Measurements from ENCODE around the gene ITGA1. TPM values are rescaled to one million over a fixed set of nuclear protein-coding genes. Genes with fewer than 3 reads are reported as not detected.

ITGA1 gene
- total and polyA plus RNA-seq, 2 of the 13 experiments (the other 11 are each of a cell fraction or from before 2014, with no cell fraction given), result 23.1 to 28.6 TPM

DNA sequence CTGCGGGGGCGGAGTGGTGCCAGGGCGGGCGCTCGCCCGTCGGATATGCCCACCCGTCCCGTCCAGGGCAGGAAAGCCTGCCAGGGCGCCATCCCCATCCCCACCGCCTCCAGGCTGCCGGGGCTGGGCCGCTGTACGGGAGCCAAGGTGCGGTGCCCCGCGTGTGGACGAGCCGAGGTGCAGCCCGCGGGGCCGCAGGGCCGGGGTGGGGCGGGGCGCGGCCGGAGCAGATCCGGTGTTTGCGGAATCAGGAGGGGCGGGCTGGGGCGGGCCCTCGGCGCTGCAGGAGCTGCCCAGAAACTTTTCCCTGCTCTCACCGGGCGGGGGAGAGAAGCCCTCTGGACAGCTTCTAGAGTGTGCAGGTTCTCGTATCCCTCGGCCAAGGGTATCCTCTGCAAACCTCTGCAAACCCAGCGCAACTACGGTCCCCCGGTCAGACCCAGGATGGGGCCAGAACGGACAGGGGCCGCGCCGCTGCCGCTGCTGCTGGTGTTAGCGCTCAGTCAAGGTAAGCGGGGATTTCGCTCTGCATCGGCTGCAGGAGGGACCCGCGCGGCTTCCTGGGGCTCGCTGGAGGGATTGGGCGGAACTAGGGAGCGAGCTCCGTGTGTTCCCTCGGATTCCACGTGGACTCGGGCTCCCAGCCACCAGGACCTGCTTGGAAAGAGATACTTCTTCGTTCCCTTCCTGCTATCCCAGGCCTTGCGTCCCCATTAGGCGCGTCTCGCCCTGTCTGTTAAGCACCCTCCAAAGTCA lies 201.5 kb downstream of the ITGA1 start, which contains the start of gene ITGA2 (continued):
- TF ChIP-seq YEATS2 (CRISPR knock-in tag; IDR thresholded peaks at IDR 0.05; ENCODE audit: borderline replicate concordance), result 0 out of 2 replicates have a peak, but pooled peaks have one; percentile 5
- no peak for TF ChIP-seq NKX3-1 (CRISPR knock-in tag; IDR thresholded peaks at IDR 0.05)
- TF ChIP-seq MLLT10 (CRISPR knock-in tag; IDR thresholded peaks at IDR 0.05), result no peak
- 0 out of 2 replicates have a peak, but pooled peaks have one; percentile 46 for TF ChIP-seq ZC3H13 (CRISPR knock-in tag; IDR thresholded peaks at IDR 0.05)
- TF ChIP-seq, protein P1, sequence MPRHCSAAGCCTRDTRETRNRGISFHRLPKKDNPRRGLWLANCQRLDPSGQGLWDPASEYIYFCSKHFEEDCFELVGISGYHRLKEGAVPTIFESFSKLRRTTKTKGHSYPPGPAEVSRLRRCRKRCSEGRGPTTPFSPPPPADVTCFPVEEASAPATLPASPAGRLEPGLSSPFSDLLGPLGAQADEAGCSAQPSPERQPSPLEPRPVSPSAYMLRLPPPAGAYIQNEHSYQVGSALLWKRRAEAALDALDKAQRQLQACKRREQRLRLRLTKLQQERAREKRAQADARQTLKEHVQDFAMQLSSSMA (CRISPR knock-in tag; IDR thresholded peaks at IDR 0.05), result 0 out of 2 replicates have a peak, but pooled peaks have one; percentile 61
- no peak for TF ChIP-seq EHMT2 (IDR thresholded peaks at IDR 0.05; ENCODE audit: borderline replicate concordance, low read depth, low read length)
- TF ChIP-seq MAF1 (CRISPR knock-in tag; IDR thresholded peaks at IDR 0.05; ENCODE audit: borderline replicate concordance), result no peak
- TF ChIP-seq ZNF44 (CRISPR knock-in tag; IDR thresholded peaks at IDR 0.05), result no peak
- no peak for TF ChIP-seq ARNT (IDR thresholded peaks at IDR 0.05)
- no peak for TF ChIP-seq HMG20B (CRISPR knock-in tag; conservative IDR thresholded peaks at IDR 0.05)
- TF ChIP-seq, protein P2, sequence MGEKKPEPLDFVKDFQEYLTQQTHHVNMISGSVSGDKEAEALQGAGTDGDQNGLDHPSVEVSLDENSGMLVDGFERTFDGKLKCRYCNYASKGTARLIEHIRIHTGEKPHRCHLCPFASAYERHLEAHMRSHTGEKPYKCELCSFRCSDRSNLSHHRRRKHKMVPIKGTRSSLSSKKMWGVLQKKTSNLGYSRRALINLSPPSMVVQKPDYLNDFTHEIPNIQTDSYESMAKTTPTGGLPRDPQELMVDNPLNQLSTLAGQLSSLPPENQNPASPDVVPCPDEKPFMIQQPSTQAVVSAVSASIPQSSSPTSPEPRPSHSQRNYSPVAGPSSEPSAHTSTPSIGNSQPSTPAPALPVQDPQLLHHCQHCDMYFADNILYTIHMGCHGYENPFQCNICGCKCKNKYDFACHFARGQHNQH (CRISPR knock-in tag; IDR thresholded peaks at IDR 0.05), result peak; percentile 56
- TF ChIP-seq ZNF605 (CRISPR knock-in tag; IDR thresholded peaks at IDR 0.05), result 0 out of 2 replicates have a peak, but pooled peaks have one; percentile 9
- TF ChIP-seq MAFG (CRISPR knock-in tag; IDR thresholded peaks at IDR 0.05), result no peak
- TF ChIP-seq, protein P3, sequence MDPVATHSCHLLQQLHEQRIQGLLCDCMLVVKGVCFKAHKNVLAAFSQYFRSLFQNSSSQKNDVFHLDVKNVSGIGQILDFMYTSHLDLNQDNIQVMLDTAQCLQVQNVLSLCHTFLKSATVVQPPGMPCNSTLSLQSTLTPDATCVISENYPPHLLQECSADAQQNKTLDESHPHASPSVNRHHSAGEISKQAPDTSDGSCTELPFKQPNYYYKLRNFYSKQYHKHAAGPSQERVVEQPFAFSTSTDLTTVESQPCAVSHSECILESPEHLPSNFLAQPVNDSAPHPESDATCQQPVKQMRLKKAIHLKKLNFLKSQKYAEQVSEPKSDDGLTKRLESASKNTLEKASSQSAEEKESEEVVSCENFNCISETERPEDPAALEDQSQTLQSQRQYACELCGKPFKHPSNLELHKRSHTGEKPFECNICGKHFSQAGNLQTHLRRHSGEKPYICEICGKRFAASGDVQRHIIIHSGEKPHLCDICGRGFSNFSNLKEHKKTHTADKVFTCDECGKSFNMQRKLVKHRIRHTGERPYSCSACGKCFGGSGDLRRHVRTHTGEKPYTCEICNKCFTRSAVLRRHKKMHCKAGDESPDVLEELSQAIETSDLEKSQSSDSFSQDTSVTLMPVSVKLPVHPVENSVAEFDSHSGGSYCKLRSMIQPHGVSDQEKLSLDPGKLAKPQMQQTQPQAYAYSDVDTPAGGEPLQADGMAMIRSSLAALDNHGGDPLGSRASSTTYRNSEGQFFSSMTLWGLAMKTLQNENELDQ (CRISPR knock-in tag; IDR thresholded peaks at IDR 0.05; ENCODE audit: borderline replicate concordance), result no peak
- no peak for TF ChIP-seq MZF1 (CRISPR knock-in tag; IDR thresholded peaks at IDR 0.05; ENCODE audit: borderline replicate concordance)
- TF ChIP-seq ZNF577 (CRISPR knock-in tag; IDR thresholded peaks at IDR 0.05; ENCODE audit: borderline replicate concordance, low read depth), result no peak
- no peak for TF ChIP-seq CEBPB (IDR thresholded peaks at IDR 0.05; ENCODE audit: borderline replicate concordance, low read depth, low read length)
- peak; percentile 50; the same call in 1 of the 2 replicates for TF ChIP-seq MEIS2 (CRISPR knock-in tag; IDR thresholded peaks at IDR 0.05)
- TF ChIP-seq AGO2 (optimal IDR thresholded peaks at IDR 0.05; ENCODE audit: low read depth, low read length), result peak; percentile 75
- no peak; the same call in 2 of the 3 replicates for TF ChIP-seq MXI1 (IDR thresholded peaks at IDR 0.05; ENCODE audit: borderline replicate concordance, low read depth, low read length)
- TF ChIP-seq STAG1 (CRISPR knock-in tag; IDR thresholded peaks at IDR 0.05), result peak; percentile 5; the same call in 1 of the 2 replicates
- peak; percentile 79 for TF ChIP-seq MED1 (CRISPR knock-in tag; IDR thresholded peaks at IDR 0.05)
- no peak; the same call in 1 of the 2 replicates for TF ChIP-seq MTF2 (CRISPR knock-in tag; IDR thresholded peaks at IDR 0.05; ENCODE audit: borderline replicate concordance)
- TF ChIP-seq, protein P4, sequence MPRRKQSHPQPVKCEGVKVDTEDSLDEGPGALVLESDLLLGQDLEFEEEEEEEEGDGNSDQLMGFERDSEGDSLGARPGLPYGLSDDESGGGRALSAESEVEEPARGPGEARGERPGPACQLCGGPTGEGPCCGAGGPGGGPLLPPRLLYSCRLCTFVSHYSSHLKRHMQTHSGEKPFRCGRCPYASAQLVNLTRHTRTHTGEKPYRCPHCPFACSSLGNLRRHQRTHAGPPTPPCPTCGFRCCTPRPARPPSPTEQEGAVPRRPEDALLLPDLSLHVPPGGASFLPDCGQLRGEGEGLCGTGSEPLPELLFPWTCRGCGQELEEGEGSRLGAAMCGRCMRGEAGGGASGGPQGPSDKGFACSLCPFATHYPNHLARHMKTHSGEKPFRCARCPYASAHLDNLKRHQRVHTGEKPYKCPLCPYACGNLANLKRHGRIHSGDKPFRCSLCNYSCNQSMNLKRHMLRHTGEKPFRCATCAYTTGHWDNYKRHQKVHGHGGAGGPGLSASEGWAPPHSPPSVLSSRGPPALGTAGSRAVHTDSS (CRISPR knock-in tag; conservative IDR thresholded peaks at IDR 0.05), result no peak
- TF ChIP-seq MBD4 (IDR thresholded peaks at IDR 0.05; ENCODE audit: borderline replicate concordance, low read length), result no peak
- TF ChIP-seq GATAD2A (CRISPR knock-in tag; IDR thresholded peaks at IDR 0.05), result 0 out of 2 replicates have a peak, but pooled peaks have one; percentile 15

Measured in HepG2 (cell line).